ENCODE results near the gene TERF2IP.

Gene TERF2IP

DNA sequence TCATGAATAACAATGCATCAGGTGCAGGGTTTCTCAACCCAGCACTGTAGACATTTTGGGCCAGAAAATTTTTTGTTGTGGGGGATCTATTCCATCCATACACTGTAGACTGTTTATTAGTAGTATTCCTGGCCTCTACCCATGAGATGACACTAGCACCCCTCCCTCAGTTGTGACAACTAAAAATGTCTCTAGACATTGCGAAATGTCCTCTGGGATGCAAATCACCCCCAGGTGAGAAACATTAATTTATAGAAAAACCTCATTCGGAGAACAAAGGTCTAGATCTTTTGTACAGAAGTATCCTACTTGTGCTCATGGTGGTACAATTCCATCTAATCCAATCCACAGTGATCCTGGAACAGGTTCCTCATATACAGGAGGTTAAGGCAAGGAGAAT lies 28.8 kb upstream of the TERF2IP start:
- Histone ChIP-seq H3K9ac (no peak overlapping the region), H3K36me3 (peaks cover 67 to 70% (median 69%) of the 10 kb centered on the region in 11 experiments), H3K27me3 (no peaks in the 10 kb centered on the region), H3K27ac (no peak overlapping the region), H3K9me3 (replicated peaks in 1 of 11) (no peaks in the 10 kb centered on the region), H4K20me1 (peaks cover 0 to 4% (median 0%) of the 10 kb centered on the region in 11 experiments; a peak in 1 of 22 replicates), H3K4me2 (no peak overlapping the region), H3K4me3 (no peak overlapping the region), H3K4me1 (peaks cover 18 to 33% (median 27%) of the 10 kb centered on the region in 10 experiments)
- peak in 1 of 11 experiments; percentile 39; a peak in 3 of 22 replicates for TF ChIP-seq Cebpa-rat (IDR thresholded peaks at IDR 0.05)

GRCh38 chr16:75620326-75621169 lies 27.0 kb upstream of the TERF2IP start:
- no peak overlapping the region for H3K27ac ChIP-seq
- H3K4me3 ChIP-seq = no peak overlapping the region
- no peaks in the 10 kb centered on the region for H3K9me3 ChIP-seq (replicated peaks in 1 of 11)
- peaks cover 20 to 47% (median 36%) of the 10 kb centered on the region in 10 experiments for H3K4me1 ChIP-seq
- 0 out of 22 replicates have a peak overlapping the region, but pooled peaks of 2 of the 11 experiments have one; percentile 86 to 92 for H3K9ac ChIP-seq
- H3K27me3 ChIP-seq = no peaks in the 10 kb centered on the region
- no peak for TF ChIP-seq Cebpa-rat (IDR thresholded peaks at IDR 0.05)
- H4K20me1 ChIP-seq = peaks cover 0 to 4% (median 0%) of the 10 kb centered on the region in 11 experiments; a peak in 1 of 22 replicates
- peak overlapping the region; percentile 83 to 96 (median 93); a peak in 14 of 22 replicates for H3K4me2 ChIP-seq
- peaks cover 51 to 67% (median 63%) of the 10 kb centered on the region in 11 experiments for H3K36me3 ChIP-seq

DNA sequence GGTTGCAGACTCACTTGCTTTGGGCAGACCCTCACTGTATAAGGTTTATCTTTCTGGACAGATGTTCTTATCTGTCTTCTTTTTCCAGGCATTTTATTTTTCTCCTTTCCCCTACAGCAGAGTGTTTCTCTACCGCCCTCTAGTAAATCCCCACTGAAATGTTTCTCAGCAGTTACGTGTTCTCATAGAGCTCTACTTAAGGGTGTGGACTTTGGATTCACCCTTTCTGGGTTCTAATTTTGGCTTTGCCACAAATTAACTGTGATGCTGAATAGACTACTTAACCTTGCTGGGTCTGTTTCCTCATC lies 26.4 kb upstream of the TERF2IP start:
- Histone ChIP-seq H4K20me1 (peaks cover 0 to 4% (median 0%) of the 10 kb centered on the region in 11 experiments; a peak in 1 of 22 replicates), H3K27me3 (no peaks in the 10 kb centered on the region), H3K4me2 (peak overlapping the region; percentile 83 to 96 (median 93); a peak in 17 of 22 replicates), H3K4me3 (no peak overlapping the region), H3K9me3 (replicated peaks in 1 of 11) (no peaks in the 10 kb centered on the region), H3K36me3 (peaks cover 51 to 67% (median 63%) of the 10 kb centered on the region in 11 experiments), H3K4me1 (peaks cover 20 to 52% (median 36%) of the 10 kb centered on the region in 10 experiments), H3K9ac (0 out of 22 replicates have a peak overlapping the region, but pooled peaks of 2 of the 11 experiments have one; percentile 86 to 92), H3K27ac (no peak overlapping the region)
- no peak for TF ChIP-seq Cebpa-rat (IDR thresholded peaks at IDR 0.05)

GRCh38 chr16:75622761-75623605 lies 24.6 kb upstream of the TERF2IP start, which contains the start of gene ADAT1:
TSS of gene ADAT1 (minus strand) at chr16:75623281. CDS start at chr16:75620799, 2,482 bp downstream.
- Histone ChIP-seq H3K9ac (peak within 1 kb of the TSS; percentile 86 to 95 (median 92)), H3K4me3 (peak within 1 kb of the TSS; percentile 72 to 85 (median 82)), H3K4me1 (peaks cover 32 to 68% (median 50%) of the 10 kb centered on the region in 10 experiments), H3K4me2 (peak within 1 kb of the TSS; percentile 83 to 96 (median 93)), H3K36me3 (peaks cover 50 to 67% (median 63%) of the 10 kb centered on the region in 11 experiments), H3K27ac (peak within 1 kb of the TSS; percentile 78 to 94 (median 88)), H3K9me3 (replicated peaks in 1 of 11) (no peaks in the 10 kb centered on the region), H4K20me1 (peaks cover 0 to 12% (median 7%) of the 10 kb centered on the region in 11 experiments; a peak in 10 of 22 replicates), H3K27me3 (no peaks in the 10 kb centered on the region)
- no peak for TF ChIP-seq Cebpa-rat (IDR thresholded peaks at IDR 0.05)

GRCh38 chr16:75624921-75625334 lies 22.6 kb upstream of the TERF2IP start:
- Histone ChIP-seq H3K36me3 (peaks cover 50 to 67% (median 63%) of the 10 kb centered on the region in 11 experiments), H3K4me1 (peaks cover 45 to 84% (median 65%) of the 10 kb centered on the region in 10 experiments), H3K4me2 (peak overlapping the region in 4 of 11 experiments; percentile 29 to 45 (median 38); a peak in 7 of 22 replicates), H3K9me3 (replicated peaks in 1 of 11) (no peaks in the 10 kb centered on the region), H3K27ac (0 out of 22 replicates have a peak overlapping the region, but pooled peaks of 1 of the 11 experiments have one; percentile 2), H3K27me3 (no peaks in the 10 kb centered on the region), H3K9ac (peak overlapping the region in 1 of 11 experiments; percentile 13; a peak in 2 of 22 replicates), H4K20me1 (peaks cover 0 to 25% (median 18%) of the 10 kb centered on the region in 11 experiments; a peak in 12 of 22 replicates), H3K4me3 (no peak overlapping the region)
- peak in 2 of 11 experiments; percentile 21 to 22; a peak in 2 of 22 replicates for TF ChIP-seq Cebpa-rat (IDR thresholded peaks at IDR 0.05)

DNA sequence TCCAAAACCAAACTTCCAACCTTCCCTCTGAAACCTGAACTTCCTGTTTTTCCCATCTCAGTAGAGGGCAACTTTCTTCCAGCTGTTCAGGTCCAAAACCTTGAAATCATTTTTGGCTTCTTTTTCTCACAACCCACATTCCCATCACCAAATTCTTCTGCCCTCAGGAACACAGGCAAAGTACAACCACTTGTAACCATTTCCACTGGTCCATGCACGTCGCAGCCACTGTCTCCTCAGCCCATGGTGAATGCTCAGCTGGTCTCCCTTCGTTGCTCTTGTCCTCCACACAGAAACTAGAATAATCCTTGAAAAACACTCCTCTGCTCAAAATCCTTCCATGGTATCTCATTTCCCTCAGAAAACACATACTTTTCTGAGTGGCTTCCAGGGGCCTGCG lies 20.8 kb upstream of the TERF2IP start:
- Histone ChIP-seq H3K9me3 (replicated peaks in 1 of 11) (no peaks in the 10 kb centered on the region), H3K4me3 (no peak overlapping the region), H3K36me3 (peaks cover 63 to 77% (median 75%) of the 10 kb centered on the region in 11 experiments)

GRCh38 chr16:75627851-75628250 lies 19.7 kb upstream of the TERF2IP start:
- H3K27ac ChIP-seq = peak overlapping the region in 10 of 11 experiments; percentile 26 to 51 (median 36); a peak in 16 of 22 replicates
- peak overlapping the region in 1 of 10 experiments; percentile 38; a peak in 2 of 20 replicates for H3K4me3 ChIP-seq
- no peaks in the 10 kb centered on the region for H3K9me3 ChIP-seq (replicated peaks in 1 of 11)
- TF ChIP-seq Cebpa-rat (IDR thresholded peaks at IDR 0.05) = no peak
- H3K36me3 ChIP-seq = peaks cover 74 to 88% (median 86%) of the 10 kb centered on the region in 11 experiments
- peak overlapping the region; percentile 21 to 81 (median 69); a peak in 21 of 22 replicates for H3K4me2 ChIP-seq
- peaks cover 24 to 58% (median 42%) of the 10 kb centered on the region in 10 experiments for H3K4me1 ChIP-seq
- no peaks in the 10 kb centered on the region for H3K27me3 ChIP-seq
- peaks cover 0 to 48% (median 23%) of the 10 kb centered on the region in 11 experiments; a peak in 12 of 22 replicates for H4K20me1 ChIP-seq
- peak overlapping the region in 4 of 11 experiments; percentile 0 to 28 (median 19); a peak in 4 of 22 replicates for H3K9ac ChIP-seq

More for the DNA sequence above, 20.8 kb upstream of the TERF2IP start:
- Histone ChIP-seq H3K4me2 (peak overlapping the region in 7 of 11 experiments; percentile 57 to 81 (median 75); a peak in 7 of 22 replicates), H3K4me1 (peaks cover 31 to 65% (median 49%) of the 10 kb centered on the region in 10 experiments), H4K20me1 (peaks cover 0 to 38% (median 19%) of the 10 kb centered on the region in 11 experiments; a peak in 12 of 22 replicates), H3K27ac (peak overlapping the region in 5 of 11 experiments; percentile 26 to 41 (median 35); a peak in 8 of 22 replicates), H3K27me3 (no peaks in the 10 kb centered on the region), H3K9ac (no peak overlapping the region)
- no peak for TF ChIP-seq Cebpa-rat (IDR thresholded peaks at IDR 0.05)

- peak overlapping the region in 10 of 11 experiments; percentile 26 to 51 (median 36); a peak in 16 of 22 replicates for H3K27ac ChIP-seq
- peaks cover 0 to 49% (median 23%) of the 10 kb centered on the region in 11 experiments; a peak in 12 of 22 replicates for H4K20me1 ChIP-seq
- no peaks in the 10 kb centered on the region for H3K9me3 ChIP-seq (replicated peaks in 1 of 11)
- peaks cover 24 to 58% (median 42%) of the 10 kb centered on the region in 10 experiments for H3K4me1 ChIP-seq
- peak overlapping the region in 3 of 11 experiments; percentile 11 to 28 (median 27); a peak in 3 of 22 replicates for H3K9ac ChIP-seq
- no peak for TF ChIP-seq Cebpa-rat (IDR thresholded peaks at IDR 0.05)
- peak overlapping the region in 1 of 10 experiments; percentile 38; a peak in 1 of 20 replicates for H3K4me3 ChIP-seq
- H3K4me2 ChIP-seq = peak overlapping the region; percentile 31 to 81 (median 69); a peak in 21 of 22 replicates
- H3K27me3 ChIP-seq = no peaks in the 10 kb centered on the region
- H3K36me3 ChIP-seq = peaks cover 79 to 93% (median 91%) of the 10 kb centered on the region in 11 experiments
Measured at GRCh38 chr16:75628351-75628750, 19.2 kb upstream of the TERF2IP start.

Data from BLaER1 treated with 17β-estradiol and CSF1 and Interleukin-3, amounts not matched to agents 10 nM and 100 nM (cell line).